Tibial nerve (tissue), 4 donors: ENCODE measurements around the gene KCTD12. TPM values are rescaled to one million over a fixed set of nuclear protein-coding genes. Genes with fewer than 3 reads are reported as not detected.

Experiments used
- DNase-seq, 2 donors: peaks; one replicate each; pipeline ENCODE4 v3.0.0-alpha.2; 2019; ENCODE audit warnings: low spot score in 2 of 2
- H3K27ac ChIP-seq, 4 donors: fragments of 200-600 bp; sonication (generic) in 3 of 4; one replicate each; pipeline ENCODE4 v1.5.1; 2017 to 2019; ENCODE audit warnings: mild to moderate bottlenecking in 1 of 4
- H3K27me3 ChIP-seq, 2 donors: fragments of 200-600 bp; sonication (generic) in 1 of 2; one replicate each; pipeline versions ENCODE4 v1.5.1 to v1.6.0; 2017 to 2019
- H3K36me3 ChIP-seq, 3 donors: fragments of 200-600 bp; sonication (generic); one replicate each; pipeline ENCODE4 v1.5.1; 2018 to 2019
- H3K4me1 ChIP-seq, 4 donors: fragments of 200-600 bp; sonication (generic) in 3 of 4; one replicate each; pipeline ENCODE4 v1.5.1; 2017 to 2019
- H3K4me3 ChIP-seq, 4 donors: fragments of 200-600 bp; sonication (generic) in 3 of 4; one replicate each; pipeline ENCODE4 v1.5.1; 2017 to 2019; ENCODE audit warnings: mild to moderate bottlenecking in 1 of 4, moderate library complexity in 1 of 4
- H3K9me3 ChIP-seq, 4 donors: fragments of 200-600 bp; sonication (generic) in 3 of 4; one replicate each; pipeline ENCODE4 v1.5.1; 2017 to 2019
- CTCF ChIP-seq, 5 experiments: fragments of 200-600 bp in 3 of 5; fragments of 450-650 bp in 2 of 5; sonication (generic) in 3 of 5; IDR thresholded peaks; one replicate each; pipeline ENCODE4 v1.5.1; 2016 to 2019; ENCODE audit warnings: antibody characterized with exemption in 5 of 5, mild to moderate bottlenecking in 3 of 5, moderate library complexity in 2 of 5
- EP300 ChIP-seq, 2 donors: sonication (generic); formaldehyde crosslinking; IDR thresholded peaks; one replicate each; pipeline ENCODE4 v1.6.1; 2017; ENCODE audit warnings: antibody characterized with exemption in 2 of 2, mild to moderate bottlenecking in 1 of 2
- POLR2A ChIP-seq, 2 donors: fragments of 450-650 bp; IDR thresholded peaks; one replicate each; pipeline ENCODE4 v1.6.1; 2017; ENCODE audit warnings: antibody characterized with exemption in 2 of 2, mild to moderate bottlenecking in 2 of 2, moderate library complexity in 2 of 2
- WGBS, 2 donors: methylation state at CpG; one replicate each; pipeline ENCODE4 v1.1.5; 2018; 5-methylcytosine and 5-hydroxymethylcytosine counted together
- total RNA-seq, 4 donors: library from RNA; depleted of rRNA; stranded (reverse); fragments of >200 nt; gene quantifications; one replicate each; pipeline ENCODE4 v1.1.0, GENCODE V29; 2016

KCTD12 gene
- total RNA-seq, 4 donors from 2014 or later, result 126 to 217 (median 159) TPM

DNA sequence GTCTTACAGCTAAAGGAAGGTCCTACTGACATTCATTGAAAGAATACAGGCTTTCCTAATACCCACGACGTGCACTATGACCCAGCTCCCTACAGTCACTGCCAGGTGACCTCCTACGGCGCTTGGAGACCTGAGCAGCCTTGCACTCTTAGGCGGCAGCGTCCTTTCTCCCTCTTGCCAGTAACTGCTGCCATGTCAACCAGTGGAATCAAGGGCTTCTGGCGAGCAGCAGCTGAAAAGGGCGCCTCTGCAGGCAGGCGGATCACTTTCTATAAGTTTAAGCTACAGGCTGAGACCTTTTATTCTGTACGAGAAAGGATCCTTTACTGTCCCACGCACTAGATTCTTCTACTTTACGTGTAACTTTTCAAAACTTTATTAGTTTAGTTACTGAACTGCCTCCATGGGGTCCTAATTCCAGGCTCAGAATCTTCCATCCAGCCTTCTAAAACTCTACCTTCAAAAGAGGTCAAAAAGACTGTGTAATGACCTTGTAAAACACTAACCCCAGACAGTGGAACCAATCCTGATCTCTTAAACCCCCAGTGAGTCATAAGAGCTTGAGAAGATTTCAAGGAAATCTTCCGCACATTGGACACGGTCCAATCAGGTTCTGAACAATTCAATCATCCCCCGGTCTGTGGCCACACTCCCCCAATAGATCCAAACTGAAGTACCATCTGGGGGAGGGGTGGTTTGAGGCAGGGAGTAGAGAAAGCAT, 1.9 kb downstream of the KCTD12 start:
- Histone ChIP-seq H3K36me3 (no peaks in the 10 kb centered on the region), H3K4me1 (peaks cover 0 to 58% (median 12%) of the 10 kb centered on the region in 4 donors), H3K9me3 (no peaks in the 10 kb centered on the region), H3K4me3 (peak overlapping the region; percentile 73 to 95 (median 82)), H3K27ac (peak overlapping the region; percentile 81 to 98 (median 92)), H3K27me3 (no peaks in the 10 kb centered on the region)
- TF ChIP-seq POLR2A (IDR thresholded peaks at IDR 0.05) (no peak), CTCF (IDR thresholded peaks at IDR 0.05) (peak; percentile 19 to 44 (median 27)), EP300 (IDR thresholded peaks at IDR 0.05) (peak in 1 of 2 donors; percentile 49)
- peak; percentile 17 to 18 for DNase-seq
- 8 to 10% methylated on average over 15 of the region's 15 CpGs for WGBS, 2 donors

- no peak for DNase-seq
- H3K36me3 ChIP-seq, result no peaks in the 10 kb centered on the region
- 19 to 21% methylated on average over 3 of the region's 3 CpGs for WGBS, 2 donors
- peaks cover 0 to 69% (median 17%) of the 10 kb centered on the region in 4 donors for H3K4me1 ChIP-seq
- H3K4me3 ChIP-seq, result peak overlapping the region; percentile 73 to 95 (median 82)
- TF ChIP-seq POLR2A (IDR thresholded peaks at IDR 0.05) (no peak), CTCF (IDR thresholded peaks at IDR 0.05) (no peak), EP300 (IDR thresholded peaks at IDR 0.05) (peak in 1 of 2 donors; percentile 35)
- H3K9me3 ChIP-seq, result no peaks in the 10 kb centered on the region
- H3K27me3 ChIP-seq, result no peaks in the 10 kb centered on the region
- H3K27ac ChIP-seq, result peak overlapping the region; percentile 81 to 98 (median 92)
Measured at GRCh38 chr13:76883236-76883635, 3.0 kb downstream of the KCTD12 start.

- peak in 1 of 2 donors; percentile 21 for TF ChIP-seq POLR2A (IDR thresholded peaks at IDR 0.05)
- no peak for TF ChIP-seq CTCF (IDR thresholded peaks at IDR 0.05)
- TF ChIP-seq EP300 (IDR thresholded peaks at IDR 0.05), result peak in 1 of 2 donors; percentile 73
- peak overlapping the region; percentile 81 to 98 (median 92) for H3K27ac ChIP-seq
- DNase-seq, result no peak
- H3K27me3 ChIP-seq, result no peaks in the 10 kb centered on the region
- peak overlapping the region; percentile 73 to 95 (median 82) for H3K4me3 ChIP-seq
- peaks cover 0 to 68% (median 16%) of the 10 kb centered on the region in 4 donors for H3K4me1 ChIP-seq
- WGBS, 2 donors, result 19 to 32% methylated on average over 4 of the region's 4 CpGs
- H3K9me3 ChIP-seq, result no peaks in the 10 kb centered on the region
- no peaks in the 10 kb centered on the region for H3K36me3 ChIP-seq
Measured at GRCh38 chr13:76882431-76882830, 3.8 kb downstream of the KCTD12 start.

DNA sequence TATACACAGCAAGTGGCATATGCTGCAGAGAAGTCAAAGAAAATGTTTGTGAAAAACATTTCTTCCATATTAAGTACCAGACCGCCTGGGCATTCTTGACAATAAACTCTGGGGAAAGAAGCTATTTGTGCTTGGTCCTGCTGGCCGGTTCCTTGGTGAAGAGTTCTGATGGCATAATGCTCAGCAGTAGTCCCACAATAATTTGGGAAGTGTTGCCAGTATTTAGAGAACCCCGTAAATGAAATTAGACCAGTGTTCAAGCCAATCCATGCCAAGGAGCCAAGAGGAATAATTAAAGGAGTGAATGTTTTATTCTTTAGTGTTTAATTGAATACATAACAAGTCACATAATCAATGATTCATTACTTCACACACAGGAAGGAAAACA, 6.3 kb downstream of the KCTD12 start:
- no peak for TF ChIP-seq CTCF (IDR thresholded peaks at IDR 0.05)
- TF ChIP-seq POLR2A (IDR thresholded peaks at IDR 0.05), result peak in 1 of 2 donors; percentile 26
- H3K36me3 ChIP-seq, result no peaks in the 10 kb centered on the region
- H3K4me3 ChIP-seq, result peak overlapping the region; percentile 8 to 73 (median 18)
- no peaks in the 10 kb centered on the region for H3K9me3 ChIP-seq
- DNase-seq, result no peak
- 33 to 49% methylated on average over 3 of the region's 3 CpGs for WGBS, 2 donors
- H3K27me3 ChIP-seq, result no peaks in the 10 kb centered on the region
- peaks cover 0 to 70% (median 12%) of the 10 kb centered on the region in 4 donors for H3K4me1 ChIP-seq
- peak overlapping the region; percentile 38 to 98 (median 78) for H3K27ac ChIP-seq

DNA sequence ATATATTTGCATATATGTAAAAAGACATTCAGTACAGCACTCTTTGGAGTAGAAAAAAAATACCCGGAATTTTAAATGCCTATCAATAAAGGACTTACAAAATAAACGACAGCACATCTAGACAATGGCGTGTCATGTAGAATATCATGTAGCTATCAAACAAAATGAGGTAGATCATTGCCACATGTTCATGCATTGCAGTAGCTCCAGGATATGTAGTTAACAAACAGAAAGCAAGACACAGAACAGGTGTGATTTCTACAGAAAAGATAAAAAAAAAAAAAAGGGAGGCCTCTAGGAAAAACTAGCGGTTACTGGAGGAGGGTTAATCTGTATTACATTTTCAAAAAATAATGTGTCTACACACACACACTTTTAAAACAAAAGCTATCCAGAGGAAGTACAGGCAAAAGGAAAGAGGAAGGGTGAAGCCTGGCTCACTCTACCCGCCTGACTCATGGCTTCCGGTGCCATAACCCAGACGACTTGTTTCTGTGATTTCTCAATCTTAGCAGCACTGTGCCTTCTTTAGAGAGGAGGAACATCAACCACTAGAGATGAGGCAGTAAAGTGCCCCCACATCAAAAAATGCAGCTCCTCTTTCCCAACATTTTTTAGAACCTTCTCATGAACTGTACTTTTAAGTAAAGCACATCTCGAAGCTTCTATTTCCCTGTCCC, 6.9 kb downstream of the KCTD12 start:
- no peaks in the 10 kb centered on the region for H3K36me3 ChIP-seq
- TF ChIP-seq EP300 (IDR thresholded peaks at IDR 0.05) (peak; percentile 71 to 95), CTCF (IDR thresholded peaks at IDR 0.05) (no peak), POLR2A (IDR thresholded peaks at IDR 0.05) (peak in 1 of 2 donors; percentile 28)
- H3K4me3 ChIP-seq, result peak overlapping the region; percentile 8 to 73 (median 18)
- 45 to 52% methylated on average over 8 of the region's 8 CpGs for WGBS, 2 donors
- H3K27me3 ChIP-seq, result no peaks in the 10 kb centered on the region
- H3K4me1 ChIP-seq, result peaks cover 0 to 66% (median 12%) of the 10 kb centered on the region in 4 donors
- peak in 1 of 2 donors; percentile 67 for DNase-seq
- H3K27ac ChIP-seq, result peak overlapping the region; percentile 38 to 98 (median 78)
- no peaks in the 10 kb centered on the region for H3K9me3 ChIP-seq
